HEK293 (cell line): ENCODE results near the gene FMN1.

Experiments used
- CTCF ChIA-PET: fragments of 350-600 bp; formaldehyde crosslinking; extraction: SDS; loops from one replicate; lab custom pipeline; 2021; ENCODE audit warnings: antibody characterized with exemption; lab: Yijun Ruan, JAX
- POLR2A ChIA-PET: fragments of 300-600 bp; formaldehyde crosslinking; extraction: SDS; loops from one replicate; lab custom pipeline; 2020; ENCODE audit warnings: antibody characterized with exemption, inconsistent platforms; lab: Yijun Ruan, JAX
- H3K27ac ChIP-seq: fragments of 200-500 bp; sonication (Bioruptor generic); 2 replicates; pipeline ENCODE4 v1.5.1; 2014; ENCODE audit warnings: low read depth, low read length, control low read depth, inconsistent platforms; ENCODE audit errors: extremely low read depth
- H3K36me3 ChIP-seq, 2 experiments: fragments of 200-500 bp in 1 of 2; sonication (Bioruptor generic) in 1 of 2; 1 replicate in 1 of 2; 2 replicates in 1 of 2; pipeline ENCODE4 v1.5.1; 2014 to 2017; ENCODE audit warnings: inconsistent platforms in 2 of 2, low read length in 2 of 2; ENCODE audit not compliant: control insufficient read depth in 2 of 2, insufficient read depth in 1 of 2
- H3K4me1 ChIP-seq: fragments of 200-500 bp; sonication (Bioruptor generic); 2 replicates; pipeline ENCODE4 v1.5.1; 2014; ENCODE audit warnings: mild to moderate bottlenecking, low read length, inconsistent platforms; ENCODE audit not compliant: control insufficient read depth, insufficient read depth
- H3K4me3 ChIP-seq: 2 replicates; pipeline ENCODE4 v1.5.1; 2011; ENCODE audit warnings: low read depth, mild to moderate bottlenecking, control low read depth, low read length, moderate library complexity
- H3K9me3 ChIP-seq: fragments of 200-500 bp; sonication (Bioruptor generic); 2 replicates; pipeline ENCODE4 v1.5.1; 2014; ENCODE audit warnings: low read depth, low read length, inconsistent platforms; ENCODE audit not compliant: control insufficient read depth, insufficient read depth
- KLF10 ChIP-seq: fragments of 450-650 bp; IDR thresholded peaks from 2 replicates; pipeline ENCODE4 v1.5.1; 2018; ENCODE audit warnings: missing biosample characterization, mild to moderate bottlenecking, missing genetic modification characterization
- KLF8 ChIP-seq: fragments of 450-650 bp; formaldehyde crosslinking; IDR thresholded peaks from 2 replicates; pipeline ENCODE4 v1.5.1; 2016; ENCODE audit warnings: missing biosample characterization, missing genetic modification characterization
- MYNN ChIP-seq: fragments of 450-650 bp; formaldehyde crosslinking; IDR thresholded peaks from 2 replicates; pipeline ENCODE4 v1.5.1; 2016; ENCODE audit warnings: missing biosample characterization, missing genetic modification characterization, borderline replicate concordance
- ZEB2 ChIP-seq: fragments of 450-650 bp; formaldehyde crosslinking; IDR thresholded peaks from 2 replicates; pipeline ENCODE4 v1.5.1; 2016; ENCODE audit warnings: missing biosample characterization, missing genetic modification characterization
- ZNF175 ChIP-seq: fragments of 450-650 bp; formaldehyde crosslinking; IDR thresholded peaks from 2 replicates; pipeline ENCODE4 v1.5.1; 2016; ENCODE audit warnings: missing biosample characterization, missing genetic modification characterization
- ZNF221 ChIP-seq: fragments of 450-650 bp; formaldehyde crosslinking; IDR thresholded peaks from 2 replicates; pipeline ENCODE4 v1.5.1; 2017; ENCODE audit warnings: missing biosample characterization, missing genetic modification characterization, borderline replicate concordance
- ZNF266 ChIP-seq: fragments of 450-650 bp; formaldehyde crosslinking; IDR thresholded peaks from 2 replicates; pipeline ENCODE4 v1.5.1; 2016; ENCODE audit warnings: missing biosample characterization, missing genetic modification characterization, low read depth
- ZNF416 ChIP-seq: fragments of 450-650 bp; formaldehyde crosslinking; IDR thresholded peaks from 2 replicates; pipeline ENCODE4 v1.5.1; 2016; ENCODE audit warnings: missing biosample characterization, missing genetic modification characterization
- ZNF521 ChIP-seq: fragments of 450-650 bp; formaldehyde crosslinking; IDR thresholded peaks from 2 replicates; pipeline ENCODE4 v1.5.1; 2017; ENCODE audit warnings: missing biosample characterization, mild to moderate bottlenecking, missing genetic modification characterization
- ZNF530 ChIP-seq: fragments of 450-650 bp; formaldehyde crosslinking; IDR thresholded peaks from 2 replicates; pipeline ENCODE4 v1.5.1; 2016; ENCODE audit warnings: low read depth, missing biosample characterization, missing genetic modification characterization
- ZNF558 ChIP-seq: fragments of 450-650 bp; formaldehyde crosslinking; IDR thresholded peaks from 2 replicates; pipeline ENCODE4 v1.5.1; 2016; ENCODE audit warnings: missing biosample characterization, missing genetic modification characterization
- ZNF660 ChIP-seq: fragments of 450-650 bp; IDR thresholded peaks from 2 replicates; pipeline ENCODE4 v1.5.1; 2018; ENCODE audit warnings: missing biosample characterization, mild to moderate bottlenecking, missing genetic modification characterization
- ZNF664 ChIP-seq: fragments of 450-650 bp; formaldehyde crosslinking; IDR thresholded peaks from 2 replicates; pipeline ENCODE4 v1.5.1; 2016; ENCODE audit warnings: missing biosample characterization, missing genetic modification characterization
- ZNF785 ChIP-seq: fragments of 450-650 bp; formaldehyde crosslinking; IDR thresholded peaks from 2 replicates; pipeline ENCODE4 v1.5.1; 2016; ENCODE audit warnings: missing biosample characterization, missing genetic modification characterization
- TF ChIP-seq, protein P1 (sequence below): fragments of 450-650 bp; formaldehyde crosslinking; IDR thresholded peaks from 2 replicates; pipeline ENCODE4 v1.5.1; 2016; ENCODE audit warnings: missing biosample characterization, missing genetic modification characterization
- TF ChIP-seq, protein P2 (sequence below): fragments of 450-650 bp; formaldehyde crosslinking; IDR thresholded peaks from 2 replicates; pipeline ENCODE4 v1.5.1; 2017; ENCODE audit warnings: missing biosample characterization, missing genetic modification characterization
- TF ChIP-seq, protein P3 (sequence below): fragments of 450-650 bp; formaldehyde crosslinking; IDR thresholded peaks from 2 replicates; pipeline ENCODE4 v1.5.1; 2016; ENCODE audit warnings: missing biosample characterization, missing genetic modification characterization
- TF ChIP-seq, protein P4 (sequence below): fragments of 450-650 bp; formaldehyde crosslinking; IDR thresholded peaks from 2 replicates; pipeline ENCODE4 v1.5.1; 2016; ENCODE audit warnings: missing biosample characterization, missing genetic modification characterization

Gene FMN1

DNA sequence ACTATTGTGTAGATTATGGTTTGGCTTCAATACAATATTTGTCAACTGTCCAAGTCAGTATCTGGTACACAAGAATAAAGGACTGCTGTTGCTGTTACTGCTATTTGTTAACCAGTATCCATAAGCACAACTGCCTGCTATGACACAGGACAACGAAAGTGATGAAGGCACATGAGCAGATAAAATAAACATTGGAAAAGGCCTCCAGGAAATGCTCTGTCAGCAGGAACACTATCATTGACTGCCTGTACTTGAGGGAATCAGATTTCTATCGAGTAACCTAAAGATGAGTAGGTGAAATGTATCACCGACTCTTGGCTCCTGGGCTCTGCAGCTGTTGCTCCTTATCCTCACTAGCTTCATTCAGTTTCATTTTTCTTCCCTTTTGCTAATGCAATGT lies 56.5 kb downstream of the FMN1 start:
- Histone ChIP-seq H3K4me3 (no peak overlapping the region), H3K27ac (no peak overlapping the region), H3K4me1 (no peaks in the 10 kb centered on the region), H3K36me3 (no peaks in the 10 kb centered on the region), H3K9me3 (no peaks in the 10 kb centered on the region)
- POLR2A ChIA-PET = no interaction called here
- CTCF ChIA-PET = interaction anchor here (1.4 to 10.1 kb wide), 2 partner anchors 51 to 115 kb away, joined by 5 to 185 read pairs; no protein-coding TSS in a partner anchor
- TF ChIP-seq, protein P1, sequence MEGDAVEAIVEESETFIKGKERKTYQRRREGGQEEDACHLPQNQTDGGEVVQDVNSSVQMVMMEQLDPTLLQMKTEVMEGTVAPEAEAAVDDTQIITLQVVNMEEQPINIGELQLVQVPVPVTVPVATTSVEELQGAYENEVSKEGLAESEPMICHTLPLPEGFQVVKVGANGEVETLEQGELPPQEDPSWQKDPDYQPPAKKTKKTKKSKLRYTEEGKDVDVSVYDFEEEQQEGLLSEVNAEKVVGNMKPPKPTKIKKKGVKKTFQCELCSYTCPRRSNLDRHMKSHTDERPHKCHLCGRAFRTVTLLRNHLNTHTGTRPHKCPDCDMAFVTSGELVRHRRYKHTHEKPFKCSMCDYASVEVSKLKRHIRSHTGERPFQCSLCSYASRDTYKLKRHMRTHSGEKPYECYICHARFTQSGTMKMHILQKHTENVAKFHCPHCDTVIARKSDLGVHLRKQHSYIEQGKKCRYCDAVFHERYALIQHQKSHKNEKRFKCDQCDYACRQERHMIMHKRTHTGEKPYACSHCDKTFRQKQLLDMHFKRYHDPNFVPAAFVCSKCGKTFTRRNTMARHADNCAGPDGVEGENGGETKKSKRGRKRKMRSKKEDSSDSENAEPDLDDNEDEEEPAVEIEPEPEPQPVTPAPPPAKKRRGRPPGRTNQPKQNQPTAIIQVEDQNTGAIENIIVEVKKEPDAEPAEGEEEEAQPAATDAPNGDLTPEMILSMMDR (tag by site-specific recombination) = no peak
- TF ChIP-seq ZEB2 (tag by site-specific recombination) (no peak), ZNF664 (tag by site-specific recombination) (no peak), ZNF175 (tag by site-specific recombination) (no peak), ZNF558 (tag by site-specific recombination) (no peak), ZNF416 (tag by site-specific recombination) (no peak), KLF10 (tag by site-specific recombination) (no peak), ZNF530 (tag by site-specific recombination) (no peak), ZNF785 (tag by site-specific recombination) (no peak), ZNF660 (tag by site-specific recombination) (no peak), MYNN (tag by site-specific recombination) (no peak), ZNF521 (tag by site-specific recombination) (no peak), KLF8 (tag by site-specific recombination) (no peak), ZNF266 (tag by site-specific recombination) (no peak)
- TF ChIP-seq, protein P2, sequence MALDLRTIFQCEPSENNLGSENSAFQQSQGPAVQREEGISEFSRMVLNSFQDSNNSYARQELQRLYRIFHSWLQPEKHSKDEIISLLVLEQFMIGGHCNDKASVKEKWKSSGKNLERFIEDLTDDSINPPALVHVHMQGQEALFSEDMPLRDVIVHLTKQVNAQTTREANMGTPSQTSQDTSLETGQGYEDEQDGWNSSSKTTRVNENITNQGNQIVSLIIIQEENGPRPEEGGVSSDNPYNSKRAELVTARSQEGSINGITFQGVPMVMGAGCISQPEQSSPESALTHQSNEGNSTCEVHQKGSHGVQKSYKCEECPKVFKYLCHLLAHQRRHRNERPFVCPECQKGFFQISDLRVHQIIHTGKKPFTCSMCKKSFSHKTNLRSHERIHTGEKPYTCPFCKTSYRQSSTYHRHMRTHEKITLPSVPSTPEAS = no peak
- TF ChIP-seq, protein P3, sequence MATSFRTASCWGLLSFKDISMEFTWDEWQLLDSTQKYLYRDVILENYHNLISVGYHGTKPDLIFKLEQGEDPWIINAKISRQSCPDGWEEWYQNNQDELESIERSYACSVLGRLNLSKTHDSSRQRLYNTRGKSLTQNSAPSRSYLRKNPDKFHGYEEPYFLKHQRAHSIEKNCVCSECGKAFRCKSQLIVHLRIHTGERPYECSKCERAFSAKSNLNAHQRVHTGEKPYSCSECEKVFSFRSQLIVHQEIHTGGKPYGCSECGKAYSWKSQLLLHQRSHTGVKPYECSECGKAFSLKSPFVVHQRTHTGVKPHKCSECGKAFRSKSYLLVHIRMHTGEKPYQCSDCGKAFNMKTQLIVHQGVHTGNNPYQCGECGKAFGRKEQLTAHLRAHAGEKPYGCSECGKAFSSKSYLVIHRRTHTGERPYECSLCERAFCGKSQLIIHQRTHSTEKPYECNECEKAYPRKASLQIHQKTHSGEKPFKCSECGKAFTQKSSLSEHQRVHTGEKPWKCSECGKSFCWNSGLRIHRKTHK (tag by site-specific recombination) = no peak
- TF ChIP-seq, protein P4, sequence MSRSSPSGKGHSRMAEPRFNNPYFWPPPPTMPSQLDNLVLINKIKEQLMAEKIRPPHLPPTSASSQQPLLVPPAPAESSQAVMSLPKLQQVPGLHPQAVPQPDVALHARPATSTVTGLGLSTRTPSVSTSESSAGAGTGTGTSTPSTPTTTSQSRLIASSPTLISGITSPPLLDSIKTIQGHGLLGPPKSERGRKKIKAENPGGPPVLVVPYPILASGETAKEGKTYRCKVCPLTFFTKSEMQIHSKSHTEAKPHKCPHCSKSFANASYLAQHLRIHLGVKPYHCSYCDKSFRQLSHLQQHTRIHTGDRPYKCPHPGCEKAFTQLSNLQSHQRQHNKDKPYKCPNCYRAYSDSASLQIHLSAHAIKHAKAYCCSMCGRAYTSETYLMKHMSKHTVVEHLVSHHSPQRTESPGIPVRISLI (tag by site-specific recombination) = no peak

DNA sequence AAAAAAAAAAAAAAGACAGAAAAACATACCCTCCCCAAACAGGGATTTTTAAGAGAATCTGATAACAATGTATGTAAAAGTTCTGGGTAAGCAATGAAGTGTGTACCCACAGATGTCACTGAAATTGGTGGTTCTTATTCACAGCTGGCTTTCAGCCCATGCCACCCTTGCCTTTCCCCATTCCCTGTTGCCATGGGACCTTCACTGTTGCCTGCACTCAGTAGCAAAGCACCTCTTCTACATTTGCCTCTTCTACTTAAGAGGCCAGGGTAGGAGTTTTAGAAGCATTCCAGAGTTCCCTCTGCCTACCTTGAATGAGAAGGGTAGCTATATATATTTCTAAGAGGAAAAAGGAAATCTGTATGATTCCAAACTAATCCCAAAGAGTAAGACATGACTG lies 57.4 kb downstream of the FMN1 start:
- CTCF ChIA-PET = interaction anchor here (1.4 to 10.1 kb wide), 2 partner anchors 50 to 114 kb away, joined by 5 to 185 read pairs; no protein-coding TSS in a partner anchor
- Histone ChIP-seq H3K4me3 (no peak overlapping the region), H3K9me3 (no peaks in the 10 kb centered on the region), H3K36me3 (no peaks in the 10 kb centered on the region), H3K27ac (no peak overlapping the region), H3K4me1 (no peaks in the 10 kb centered on the region; the same call in 1 of the 2 replicates)
- TF ChIP-seq ZNF221 (tag by site-specific recombination) = no peak
- POLR2A ChIA-PET = no interaction called here
